ENCODE results near the gene FXYD3. TPM values are rescaled to one million over a fixed set of nuclear protein-coding genes. Genes with fewer than 3 reads are reported as not detected.

FXYD3 gene
- total RNA-seq, 4 donors from 2014 or later = 1.5 to 3.8 (median 1.6) TPM

- TF ChIP-seq, protein P1, sequence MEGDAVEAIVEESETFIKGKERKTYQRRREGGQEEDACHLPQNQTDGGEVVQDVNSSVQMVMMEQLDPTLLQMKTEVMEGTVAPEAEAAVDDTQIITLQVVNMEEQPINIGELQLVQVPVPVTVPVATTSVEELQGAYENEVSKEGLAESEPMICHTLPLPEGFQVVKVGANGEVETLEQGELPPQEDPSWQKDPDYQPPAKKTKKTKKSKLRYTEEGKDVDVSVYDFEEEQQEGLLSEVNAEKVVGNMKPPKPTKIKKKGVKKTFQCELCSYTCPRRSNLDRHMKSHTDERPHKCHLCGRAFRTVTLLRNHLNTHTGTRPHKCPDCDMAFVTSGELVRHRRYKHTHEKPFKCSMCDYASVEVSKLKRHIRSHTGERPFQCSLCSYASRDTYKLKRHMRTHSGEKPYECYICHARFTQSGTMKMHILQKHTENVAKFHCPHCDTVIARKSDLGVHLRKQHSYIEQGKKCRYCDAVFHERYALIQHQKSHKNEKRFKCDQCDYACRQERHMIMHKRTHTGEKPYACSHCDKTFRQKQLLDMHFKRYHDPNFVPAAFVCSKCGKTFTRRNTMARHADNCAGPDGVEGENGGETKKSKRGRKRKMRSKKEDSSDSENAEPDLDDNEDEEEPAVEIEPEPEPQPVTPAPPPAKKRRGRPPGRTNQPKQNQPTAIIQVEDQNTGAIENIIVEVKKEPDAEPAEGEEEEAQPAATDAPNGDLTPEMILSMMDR (IDR thresholded peaks at IDR 0.05) = no peak
- no peak for TF ChIP-seq POLR2A (IDR thresholded peaks at IDR 0.05)
- Histone ChIP-seq H3K4me1 (no peaks in the 10 kb centered on the region), H3K9me3 (no peaks in the 10 kb centered on the region), H3K27me3 (no peaks in the 10 kb centered on the region), H3K36me3 (no peaks in the 10 kb centered on the region), H3K4me3 (no peak overlapping the region), H3K27ac (peak overlapping the region; percentile 95 to 97)
- DNase-seq = no peak
- intact Hi-C loops (cut with DNase I; ENCODE audit: low total_unique reads) = no loop called here
Observed at GRCh38 chr19:35136977-35137702, 21.5 kb downstream of the FXYD3 start.

GRCh38 chr19:35138305-35138892, 22.8 kb downstream of the FXYD3 start, which contains the start of gene FXYD1:
Gene FXYD1, plus strand, starts transcription at chr19:35138824. Its CDS starts 1,256 bp downstream, at chr19:35140080.
- Histone ChIP-seq H3K27me3 (no peaks in the 10 kb centered on the region), H3K4me3 (peak within 1 kb of the TSS; percentile 30 to 43), H3K9me3 (no peaks in the 10 kb centered on the region), H3K36me3 (no peaks in the 10 kb centered on the region), H3K4me1 (peaks cover 0 to 5% of the 10 kb centered on the region in 2 donors), H3K27ac (peak within 1 kb of the TSS; percentile 95 to 97)
- TF ChIP-seq, protein P1 (IDR thresholded peaks at IDR 0.05) = no peak
- TF ChIP-seq POLR2A (IDR thresholded peaks at IDR 0.05) = no peak
- intact Hi-C loops (cut with DNase I; ENCODE audit: low total_unique reads) = no loop called here
- DNase-seq = peak; percentile 79 to 84

GRCh38 chr19:35140207-35140961, 24.8 kb downstream of the FXYD3 start:
- Histone ChIP-seq H3K27me3 (no peaks in the 10 kb centered on the region), H3K9me3 (no peaks in the 10 kb centered on the region), H3K4me3 (peak overlapping the region; percentile 30 to 43), H3K27ac (peak overlapping the region; percentile 95 to 97), H3K36me3 (no peaks in the 10 kb centered on the region), H3K4me1 (peaks cover 0 to 6% of the 10 kb centered on the region in 2 donors)
- no peak for DNase-seq
- intact Hi-C loops (cut with DNase I; ENCODE audit: low total_unique reads) = no loop called here
- TF ChIP-seq POLR2A (IDR thresholded peaks at IDR 0.05) = no peak
- TF ChIP-seq, protein P1 (IDR thresholded peaks at IDR 0.05) = no peak

DNA sequence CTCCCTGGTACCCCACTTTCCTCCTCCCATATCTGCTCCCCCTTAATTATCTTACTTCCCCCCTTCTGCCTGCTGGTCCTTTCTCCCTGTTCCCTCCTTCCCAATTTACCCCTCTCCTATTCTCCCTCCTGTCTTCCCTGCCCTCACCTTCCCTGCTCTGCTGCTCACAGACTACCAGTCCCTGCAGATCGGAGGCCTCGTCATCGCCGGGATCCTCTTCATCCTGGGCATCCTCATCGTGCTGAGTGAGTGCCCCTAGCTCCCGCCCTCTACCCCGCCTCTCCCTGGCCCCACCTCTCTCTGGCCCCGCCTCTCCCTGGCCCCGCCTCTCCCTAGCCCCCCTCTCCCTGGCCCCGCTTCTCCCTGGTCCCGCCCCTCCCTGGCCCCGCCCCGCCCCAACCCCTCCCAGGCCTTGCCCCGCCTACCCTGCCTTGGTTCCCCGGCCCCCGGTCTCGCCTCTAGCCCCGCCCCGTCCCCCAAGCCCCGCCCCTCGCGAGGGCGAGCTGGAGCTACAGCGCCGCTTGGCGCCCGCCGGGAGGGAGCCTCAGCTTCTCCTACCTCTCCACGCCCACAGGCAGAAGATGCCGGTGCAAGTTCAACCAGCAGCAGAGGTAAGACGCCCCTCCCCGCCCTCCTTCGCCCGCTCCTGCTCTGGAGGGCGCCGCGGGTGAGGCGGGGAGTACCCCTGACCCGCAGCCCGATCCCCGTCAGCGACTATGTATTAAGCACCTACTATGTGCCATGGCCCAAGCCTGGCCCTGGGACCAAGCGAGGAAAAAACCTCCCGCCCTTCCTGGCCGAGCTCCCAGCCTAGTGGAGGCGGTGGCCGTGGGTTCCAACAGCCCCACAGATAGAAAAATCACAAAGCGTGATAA, 25.6 kb downstream of the FXYD3 start:
- Histone ChIP-seq H3K27me3 (no peaks in the 10 kb centered on the region), H3K4me1 (peaks cover 0 to 6% of the 10 kb centered on the region in 2 donors), H3K36me3 (no peaks in the 10 kb centered on the region), H3K4me3 (peak overlapping the region; percentile 30 to 43), H3K9me3 (no peaks in the 10 kb centered on the region), H3K27ac (peak overlapping the region; percentile 95 to 97)
- intact Hi-C loops (cut with DNase I; ENCODE audit: low total_unique reads) = no loop called here
- peak; percentile 95 to 97 for DNase-seq
- TF ChIP-seq POLR2A (IDR thresholded peaks at IDR 0.05) = peak; percentile 85 to 88
- TF ChIP-seq, protein P1 (IDR thresholded peaks at IDR 0.05) = peak; percentile 54 to 76 (median 64)
